K562 (cell line): ENCODE results near the gene SCARF2. TPM values are rescaled to one million over a fixed set of nuclear protein-coding genes. Genes with fewer than 3 reads are reported as not detected.

ENCODE experiments used
- ATF2 ChIP-seq: sonication (generic); formaldehyde crosslinking; IDR thresholded peaks from 2 replicates; pipeline ENCODE4 v1.8.1; 2022; ENCODE audit warnings: missing genetic modification reagents
- EP300 ChIP-seq: IDR thresholded peaks from 2 replicates; pipeline ENCODE4 v1.6.1; 2012; ENCODE audit warnings: low read length, improper control_type of control experiment
- NR2C2 ChIP-seq, 2 experiments: fragments of 200-800 bp in 1 of 2; sonication (Bioruptor generic) in 1 of 2; sonication (generic) in 1 of 2; formaldehyde crosslinking in 1 of 2; IDR thresholded peaks; 2 replicates each; pipeline versions ENCODE4 v1.6.1 to v1.8.0; 2016 to 2022; ENCODE audit warnings: mild to moderate bottlenecking in 1 of 2, missing compliant biosample characterization in 1 of 2, missing genetic modification characterization in 1 of 2, missing genetic modification reagents in 1 of 2
- RBBP5 ChIP-seq: fragments of 200-600 bp; sonication (generic); IDR thresholded peaks from 2 replicates; pipeline ENCODE4 v1.6.1; 2012; ENCODE audit warnings: borderline replicate concordance, mild to moderate bottlenecking, low read length, control low read depth, inconsistent platforms; ENCODE audit not compliant: insufficient read depth, poor library complexity, severe bottlenecking
- STAT5B ChIP-seq: fragments of 250-450 bp; sonication (Bioruptor Pico); IDR thresholded peaks from 2 replicates; pipeline ENCODE4 v1.8.0; 2021; ENCODE audit warnings: mild to moderate bottlenecking, inconsistent platforms
- TEAD4 ChIP-seq, 2 experiments: sonication (generic) in 1 of 2; formaldehyde crosslinking in 1 of 2; IDR thresholded peaks; 2 replicates each; pipeline versions ENCODE4 v1.6.1 to v1.8.0; 2012 to 2022; ENCODE audit warnings: borderline replicate concordance in 1 of 2, inconsistent platforms in 1 of 2, low read length in 1 of 2, mild to moderate bottlenecking in 1 of 2, missing genetic modification reagents in 1 of 2
- ZNF398 ChIP-seq: fragments of 250-450 bp; sonication (Bioruptor Pico); IDR thresholded peaks from 2 replicates; pipeline ENCODE4 v1.8.0; 2021; ENCODE audit warnings: moderate library complexity, mild to moderate bottlenecking, inconsistent platforms
- polyA plus RNA-seq, 8 experiments: library from polyadenylated mRNA; depleted of rRNA in 4 of 8; stranded (reverse) in 5 of 8; unstranded in 3 of 8; fragments of >200 nt; fragmentation: Nextera tagmentation in 2 of 8; fragmentation: Illumina TruSeq in 1 of 8; extraction: Ambion mirVana in 2 of 8; extraction: Trizol in 1 of 8; gene quantifications; 2 replicates each; pipeline versions ENCODE4 v1.2.1 to v1.2.3, GENCODE V29; 2011 to 2014; ENCODE audit warnings: inconsistent platforms in 1 of 8, missing spikeins in 1 of 8
- total RNA-seq, 7 experiments: library from RNA; depleted of rRNA in 6 of 7; stranded (reverse); fragments of >200 nt in 6 of 7; fragmentation: Illumina TruSeq in 2 of 7; extraction: Trizol in 2 of 7; gene quantifications; 2 replicates each; pipeline versions ENCODE4 v1.2.1 to v1.2.3, GENCODE V29; 2011 to 2021; ENCODE audit warnings: low replicate concordance in 1 of 7

The SCARF2 gene
- total and polyA plus RNA-seq, 9 of the 15 experiments (the other 6 are each of a cell fraction or from before 2014, with no cell fraction given) = 0.06 to 0.32 (median 0.21) TPM; not detected in 5

DNA sequence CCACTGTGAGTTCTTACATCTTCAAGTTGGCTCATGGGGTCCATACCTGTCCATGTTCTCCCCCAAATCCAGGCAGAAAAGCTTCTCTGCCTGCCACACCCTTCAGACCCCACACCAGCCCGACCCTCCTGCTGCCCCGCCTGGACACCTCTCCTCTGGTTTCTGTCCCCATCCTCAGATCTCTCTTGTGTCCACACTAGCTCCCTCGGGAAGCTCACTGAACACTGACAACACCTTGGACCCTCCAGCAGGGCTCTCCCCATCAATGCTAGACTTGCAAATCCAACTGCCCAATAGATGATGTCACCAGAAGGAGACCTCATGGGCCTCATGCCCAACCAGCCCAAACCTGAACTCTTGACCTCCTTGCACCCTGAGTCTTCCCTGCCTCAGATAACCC is 2.9 kb downstream of the SCARF2 start (continued):
- no peak for TF ChIP-seq ZNF398 (CRISPR knock-in tag)
- TF ChIP-seq ATF2 (CRISPR knock-in tag) = peak; percentile 81; the same call in 1 of the 2 replicates
- no peak for TF ChIP-seq EP300
- TF ChIP-seq NR2C2 (CRISPR knock-in tag; IDR thresholded peaks at IDR 0.05) = no peak
- no peak for TF ChIP-seq NR2C2 (tag; IDR thresholded peaks at IDR 0.05)
- TF ChIP-seq TEAD4 (IDR thresholded peaks at IDR 0.05; ENCODE audit: low read length) = no peak
- TF ChIP-seq TEAD4 (CRISPR knock-in tag; IDR thresholded peaks at IDR 0.05; ENCODE audit: borderline replicate concordance) = no peak
- no peak for TF ChIP-seq STAT5B
- no peak for TF ChIP-seq RBBP5
